Epithelial cell of prostate (primary cell): ENCODE results near the gene CFAP298.

Experiments
- DNase-seq: peaks from one replicate; pipeline ENCODE4 v3.0.0-alpha.2; 2011; ENCODE audit warnings: low read depth, low spot score
- H3K27ac ChIP-seq: fragments of 450-650 bp; 2 replicates; pipeline ENCODE4 v1.5.1; 2017; ENCODE audit warnings: mild to moderate bottlenecking

Gene CFAP298

DNA sequence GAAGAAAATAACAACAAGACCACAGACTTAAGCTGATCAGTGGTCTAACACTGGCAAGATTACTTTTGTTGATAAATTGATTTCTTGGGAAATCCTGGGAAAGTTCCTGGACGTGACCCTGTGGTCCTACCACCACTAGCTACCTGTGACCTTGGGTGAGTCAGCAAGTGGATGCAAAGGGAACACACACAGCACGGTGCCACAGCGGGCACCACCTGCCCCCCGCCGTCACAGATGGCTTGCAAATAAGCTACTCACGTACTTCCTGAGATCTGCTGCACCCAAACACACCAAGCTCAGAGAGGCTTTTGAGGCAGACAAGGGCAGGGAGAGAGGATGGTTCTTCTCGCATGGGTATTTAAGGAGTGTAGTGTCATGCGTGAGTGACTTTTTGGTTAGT is 12.7 kb downstream of the CFAP298 start:
- peak overlapping the region; percentile 24 for H3K27ac ChIP-seq
- DNase-seq, result no peak

GRCh38 chr21:32599091-32599490 is 13.1 kb downstream of the CFAP298 start:
- DNase-seq, result no peak
- no peak overlapping the region for H3K27ac ChIP-seq

DNA sequence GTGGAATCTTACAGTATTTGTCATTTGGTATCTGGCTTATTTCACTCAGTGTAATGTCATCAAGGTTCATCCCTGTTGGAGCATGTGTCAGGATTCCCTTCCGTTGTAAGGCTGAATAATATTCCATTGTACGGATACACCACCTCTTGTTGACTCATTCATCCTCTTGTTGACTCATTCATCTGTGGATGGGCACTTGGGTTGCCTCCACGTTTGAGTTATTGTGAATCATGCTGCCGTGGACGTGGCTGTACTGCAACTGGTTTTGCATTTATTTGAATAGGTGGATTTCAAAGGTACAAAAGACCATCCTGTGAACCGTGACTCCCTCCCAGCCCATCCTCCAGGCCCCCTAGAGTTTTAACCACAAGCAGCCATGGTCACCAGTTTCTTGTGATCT is 15.0 kb downstream of the CFAP298 start:
- peak; percentile 95 for DNase-seq
- peak overlapping the region; percentile 84 for H3K27ac ChIP-seq

DNA sequence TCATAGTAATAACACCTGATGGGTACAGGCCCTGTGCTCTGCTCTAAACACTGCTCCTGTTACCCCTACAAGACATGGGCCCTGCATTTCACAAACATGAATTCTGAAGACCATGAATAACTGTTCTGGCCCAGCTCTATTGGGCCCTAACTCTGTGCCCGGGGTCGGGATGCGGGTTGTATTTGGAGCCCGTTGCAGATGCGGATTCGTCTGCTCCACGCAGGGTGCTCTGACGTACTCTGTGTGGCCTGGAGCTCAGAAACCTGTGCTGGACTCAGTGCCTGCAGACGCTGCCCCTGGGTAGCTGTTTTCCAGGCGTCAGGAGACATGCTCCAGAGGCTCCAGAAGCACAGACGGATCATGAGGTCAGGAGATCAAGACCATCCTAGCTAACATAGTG is 16.7 kb downstream of the CFAP298 start:
- DNase-seq, result no peak
- H3K27ac ChIP-seq, result no peak overlapping the region

DNA sequence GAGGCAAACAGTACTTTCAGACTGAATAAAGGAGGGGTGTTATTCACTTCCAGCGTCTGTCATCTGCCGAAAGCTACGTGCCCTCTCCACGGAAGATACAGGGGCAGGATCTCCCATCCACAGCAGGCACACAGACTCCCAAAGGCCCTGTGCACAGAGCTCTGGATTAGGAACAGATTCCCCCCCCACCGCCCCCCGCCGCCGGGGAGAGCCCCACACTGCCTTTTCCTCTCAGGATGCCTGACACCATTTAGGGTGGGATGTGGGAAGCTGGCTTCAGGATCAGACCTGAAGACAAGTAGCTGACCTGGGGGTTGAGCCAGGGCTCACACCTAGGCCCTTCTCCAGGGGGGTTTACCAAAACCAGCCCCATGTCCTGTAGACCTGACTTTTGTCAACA is 18.5 kb downstream of the CFAP298 start:
- no peak overlapping the region for H3K27ac ChIP-seq
- DNase-seq, result no peak

DNA sequence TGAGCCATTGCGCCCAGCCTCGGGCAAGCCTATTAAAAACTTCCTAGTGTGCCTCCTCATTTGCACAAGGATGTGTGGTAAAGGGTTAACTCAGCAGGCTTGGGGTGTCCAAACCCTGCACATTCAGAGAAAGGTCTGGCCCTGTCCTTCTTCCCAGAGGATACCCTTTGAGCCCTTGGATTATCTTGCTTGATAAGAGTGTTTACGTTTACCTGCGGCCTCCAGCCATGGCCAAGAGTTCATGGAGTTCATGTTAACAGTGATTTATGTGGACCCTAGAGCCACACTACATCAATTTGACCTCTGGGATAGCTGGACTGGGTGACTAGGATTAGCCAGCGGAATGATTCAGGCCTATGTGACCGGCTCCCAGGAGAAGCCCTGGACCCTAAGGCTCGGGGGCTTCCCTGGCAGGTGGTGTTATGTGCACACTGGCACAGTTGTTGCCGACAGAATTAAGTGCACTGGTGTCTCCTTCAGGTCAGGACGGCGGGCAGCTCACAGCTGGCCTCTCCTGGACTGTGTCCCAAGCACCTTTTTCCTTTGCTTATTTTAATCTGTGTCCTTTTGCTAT is 19.2 kb downstream of the CFAP298 start:
- no peak overlapping the region for H3K27ac ChIP-seq
- DNase-seq, result no peak

DNA sequence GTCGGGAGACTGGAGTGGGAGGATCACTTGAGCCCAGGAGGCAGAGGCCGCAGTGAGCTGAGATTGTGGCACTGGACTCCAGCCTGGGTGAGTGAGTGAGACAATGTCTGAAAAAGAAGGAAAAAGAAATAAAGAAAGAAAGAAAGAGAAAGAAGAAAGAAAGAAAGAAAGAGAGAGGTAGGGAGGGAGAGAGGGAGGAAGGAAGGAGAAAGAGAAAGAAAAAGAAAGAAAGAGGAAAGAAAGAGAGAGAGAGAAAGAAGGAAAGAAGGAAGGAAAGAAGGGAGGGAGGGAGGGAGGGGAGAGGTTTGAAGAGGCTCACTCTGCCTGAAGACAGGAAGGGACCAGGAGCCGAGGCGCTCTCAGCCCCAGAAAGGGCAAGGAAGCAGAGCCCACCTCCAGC is 22.0 kb downstream of the CFAP298 start:
- no peak overlapping the region for H3K27ac ChIP-seq
- no peak for DNase-seq

- DNase-seq, result no peak
- no peak overlapping the region for H3K27ac ChIP-seq
Observed at GRCh38 chr21:32587651-32588050, 24.5 kb downstream of the CFAP298 start.

DNA sequence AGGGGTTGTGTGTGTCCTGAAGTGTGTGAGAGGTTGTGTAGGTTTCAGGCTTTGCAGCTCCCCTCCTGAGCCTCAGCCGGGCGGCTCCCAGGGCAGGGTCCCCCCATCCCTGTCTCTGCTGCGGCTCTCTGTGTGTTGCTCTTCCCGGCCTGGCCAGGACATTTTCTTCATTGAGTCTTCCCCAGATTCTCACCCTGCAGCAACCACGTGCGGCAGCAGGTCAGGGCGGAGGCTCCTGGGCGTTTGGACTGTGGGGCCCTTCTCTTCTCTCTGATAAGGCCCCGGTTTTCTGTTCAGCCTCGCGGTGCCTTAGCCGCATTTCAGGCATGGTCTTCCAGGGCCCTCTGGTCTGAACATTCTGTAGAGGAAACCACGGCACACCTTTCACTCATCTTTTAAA is 25.1 kb downstream of the CFAP298 start:
- DNase-seq, result no peak
- H3K27ac ChIP-seq, result no peak overlapping the region

GRCh38 chr21:32585970-32586369 is 26.2 kb downstream of the CFAP298 start:
- no peak overlapping the region for H3K27ac ChIP-seq
- no peak for DNase-seq

- DNase-seq, result no peak
- H3K27ac ChIP-seq, result no peak within 1 kb of the TSS
Observed at GRCh38 chr21:32585042-32585710, 27.0 kb downstream of the CFAP298 start, which contains the start of gene TCP10L. TSS of gene TCP10L (minus strand) at chr21:32585523. CDS start at chr21:32584304, 1,219 bp downstream.

GRCh38 chr21:32584472-32584871 is 27.7 kb downstream of the CFAP298 start:
- H3K27ac ChIP-seq, result no peak overlapping the region
- no peak for DNase-seq

- H3K27ac ChIP-seq, result no peak overlapping the region
- no peak for DNase-seq
Observed at GRCh38 chr21:32581732-32582131, 30.4 kb downstream of the CFAP298 start.

DNA sequence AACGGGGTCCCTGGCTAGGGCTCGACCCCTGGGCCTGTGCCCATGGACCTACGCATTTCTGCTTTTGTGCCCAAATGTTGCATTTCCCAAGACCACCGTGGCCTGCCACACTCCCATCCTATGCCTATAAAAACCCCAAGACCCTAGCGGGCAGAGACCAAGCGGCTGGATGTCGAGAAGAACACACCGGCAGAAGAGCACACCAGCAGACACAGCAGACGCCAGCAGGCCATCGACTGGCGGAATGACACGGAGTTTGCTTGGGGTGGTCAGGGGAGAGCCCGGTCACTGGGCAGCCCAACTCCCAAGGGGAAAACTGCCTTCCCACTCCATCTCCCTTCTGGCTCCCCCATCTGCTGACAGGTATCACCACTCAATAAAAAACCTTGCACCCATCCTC is 31.2 kb downstream of the CFAP298 start:
- no peak for DNase-seq
- H3K27ac ChIP-seq, result no peak overlapping the region

DNA sequence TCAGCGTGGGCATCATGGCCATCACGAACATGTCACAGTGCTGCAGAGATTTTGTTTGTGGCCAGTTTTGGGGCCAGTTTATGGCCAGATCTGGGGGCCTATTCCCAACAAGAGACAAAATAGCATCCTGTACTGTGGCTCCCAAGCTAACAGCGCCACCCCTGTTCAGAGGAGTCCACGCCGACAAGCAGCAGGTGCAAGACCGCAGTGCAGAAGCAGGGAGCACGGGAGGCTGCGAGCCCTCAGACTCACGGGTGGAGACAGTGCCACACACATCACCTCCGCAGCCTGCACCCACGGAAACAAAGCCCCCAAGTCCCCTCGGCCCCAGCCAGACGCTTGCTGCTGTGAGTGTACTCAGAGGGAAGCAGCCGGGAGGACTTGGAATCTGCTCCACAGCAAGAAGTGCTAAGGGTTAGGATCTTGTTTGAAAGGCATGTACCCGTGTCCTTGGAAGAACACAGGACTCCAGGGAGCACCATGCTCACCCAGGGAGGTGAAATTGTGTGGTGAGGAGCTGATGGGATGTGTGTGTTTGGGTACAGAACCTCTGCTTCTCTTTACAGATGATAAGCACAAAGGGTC is 34.0 kb downstream of the CFAP298 start:
- DNase-seq, result no peak
- no peak overlapping the region for H3K27ac ChIP-seq

- H3K27ac ChIP-seq, result no peak overlapping the region
- DNase-seq, result no peak
Observed at GRCh38 chr21:32576011-32576410, 36.2 kb downstream of the CFAP298 start.

GRCh38 chr21:32574946-32575925 is 36.9 kb downstream of the CFAP298 start:
- H3K27ac ChIP-seq, result no peak overlapping the region
- no peak for DNase-seq

GRCh38 chr21:32572574-32573420 is 39.4 kb downstream of the CFAP298 start:
- peak overlapping the region; percentile 28 for H3K27ac ChIP-seq
- DNase-seq, result peak; percentile 41

DNA sequence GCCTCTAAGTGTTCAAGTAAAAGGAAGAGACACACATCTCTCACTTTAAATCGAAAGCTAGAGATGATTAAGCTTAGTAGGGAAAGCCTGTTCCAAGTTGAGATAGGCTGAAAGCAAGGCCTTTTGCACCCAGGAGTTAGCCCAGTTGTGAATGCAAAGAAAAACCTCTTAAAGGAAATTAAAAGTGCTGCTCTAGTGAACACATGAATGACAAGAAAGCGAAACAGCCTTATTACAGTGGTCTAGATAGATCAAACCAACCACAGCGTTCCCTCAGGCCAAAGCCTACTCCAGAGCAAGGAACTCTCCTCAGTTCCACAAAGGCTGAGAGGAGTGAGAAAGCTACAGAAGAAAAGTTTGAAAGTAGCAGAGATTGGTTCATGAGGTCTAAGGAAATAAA is 41.7 kb downstream of the CFAP298 start:
- H3K27ac ChIP-seq, result no peak overlapping the region
- DNase-seq, result no peak
